Measurements from ENCODE around the gene C2orf68. TPM values are rescaled to one million over a fixed set of nuclear protein-coding genes. Genes with fewer than 3 reads are reported as not detected.

C2orf68 gene
- polyA plus RNA-seq, 1 of the 3 experiments (the other 2 are of a cell fraction) = 14.5 TPM

- Histone ChIP-seq H3K79me2 (ENCODE audit: insufficient read depth) (peaks cover 22% of the 10 kb centered on the region), H3K4me3 (ENCODE audit: low read depth in 2 of 2, low read length in 1 of 2) (peak overlapping the region; percentile 86 to 99), H3K36me3 (replicated peaks in 1 of 2; ENCODE audit: control insufficient read depth in 1 of 2, insufficient read depth in 2 of 2, low read length in 1 of 2) (peaks cover 0 to 25% of the 10 kb centered on the region in 2 experiments), H4K20me1 (ENCODE audit: insufficient read depth) (no peaks in the 10 kb centered on the region), H3K9me3 (no peaks in the 10 kb centered on the region), H3F3A (replicated peaks; ENCODE audit: insufficient read depth) (no peaks in the 10 kb centered on the region), H3K4me1 (ENCODE audit: control insufficient read depth in 1 of 2, insufficient read depth in 2 of 2, low read depth in 1 of 2, low read length in 1 of 2) (peaks cover 0 to 17% of the 10 kb centered on the region in 2 experiments; a peak in 2 of 4 replicates), H2AFZ (ENCODE audit: low read depth) (peak overlapping the region; percentile 76), H3K27me3 (ENCODE audit: insufficient read depth) (no peaks in the 10 kb centered on the region), H3K4me2 (peak overlapping the region; percentile 85), H3K27ac (ENCODE audit: low read depth in 2 of 2, low read length in 1 of 2) (peak overlapping the region; percentile 79 to 91), H3K9me2 (no peaks in the 10 kb centered on the region), H3K9ac (peak overlapping the region; percentile 94)
- ChIA-PET CTCF (interaction anchor here (0.6 to 1.9 kb wide), 5 partner anchors 8 to 89 kb away, joined by 3 to 5 read pairs (median 4); partner anchors contain the start of genes MAT2A and TMEM150A), POLR2A (interaction anchor here (0.8 to 1.6 kb wide), 8 partner anchors 8 to 174 kb away, joined by 3 to 7 read pairs (median 4); partner anchors contain the start of genes C2orf68 and MAT2A)
- 21% methylated on average over 13 of the region's 13 CpGs for WGBS (ENCODE audit: low lambda C conversion rate)
- DNase-seq = no peak
- no peak for TF ChIP-seq POLR2AphosphoS5 (IDR thresholded peaks at IDR 0.05; ENCODE audit: low read depth, low read length)
- TF ChIP-seq TAF1 (IDR thresholded peaks at IDR 0.05; ENCODE audit: borderline replicate concordance, low read depth, low read length) = no peak
- TF ChIP-seq, protein P1, sequence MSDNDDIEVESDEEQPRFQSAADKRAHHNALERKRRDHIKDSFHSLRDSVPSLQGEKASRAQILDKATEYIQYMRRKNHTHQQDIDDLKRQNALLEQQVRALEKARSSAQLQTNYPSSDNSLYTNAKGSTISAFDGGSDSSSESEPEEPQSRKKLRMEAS (IDR thresholded peaks at IDR 0.05; ENCODE audit: low read depth) = no peak
- no peak for TF ChIP-seq EZH2phosphoT487 (IDR thresholded peaks at IDR 0.05; ENCODE audit: borderline replicate concordance, low read depth)
- no peak for TF ChIP-seq CTCF (IDR thresholded peaks at IDR 0.05)
- no peak for TF ChIP-seq TEAD4 (IDR thresholded peaks at IDR 0.05; ENCODE audit: borderline replicate concordance, insufficient read depth)
- no peak for TF ChIP-seq IRF3 (IDR thresholded peaks at IDR 0.05; ENCODE audit: low read depth, low read length)
- no peak for TF ChIP-seq FOXJ3 (CRISPR knock-in tag; IDR thresholded peaks at IDR 0.05)
- no peak for TF ChIP-seq RCOR1 (IDR thresholded peaks at IDR 0.05; ENCODE audit: low read length)
- TF ChIP-seq SIN3A (IDR thresholded peaks at IDR 0.05; ENCODE audit: borderline replicate concordance, low read depth, low read length) = no peak
- TF ChIP-seq EP300 (IDR thresholded peaks at IDR 0.05; ENCODE audit: borderline replicate concordance in 1 of 2, low read depth in 1 of 2, low read length in 1 of 2) = no peak
- TF ChIP-seq, protein P2, sequence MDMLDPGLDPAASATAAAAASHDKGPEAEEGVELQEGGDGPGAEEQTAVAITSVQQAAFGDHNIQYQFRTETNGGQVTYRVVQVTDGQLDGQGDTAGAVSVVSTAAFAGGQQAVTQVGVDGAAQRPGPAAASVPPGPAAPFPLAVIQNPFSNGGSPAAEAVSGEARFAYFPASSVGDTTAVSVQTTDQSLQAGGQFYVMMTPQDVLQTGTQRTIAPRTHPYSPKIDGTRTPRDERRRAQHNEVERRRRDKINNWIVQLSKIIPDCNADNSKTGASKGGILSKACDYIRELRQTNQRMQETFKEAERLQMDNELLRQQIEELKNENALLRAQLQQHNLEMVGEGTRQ (IDR thresholded peaks at IDR 0.05; ENCODE audit: borderline replicate concordance, low read depth, low read length) = no peak
- TF ChIP-seq, protein P3, sequence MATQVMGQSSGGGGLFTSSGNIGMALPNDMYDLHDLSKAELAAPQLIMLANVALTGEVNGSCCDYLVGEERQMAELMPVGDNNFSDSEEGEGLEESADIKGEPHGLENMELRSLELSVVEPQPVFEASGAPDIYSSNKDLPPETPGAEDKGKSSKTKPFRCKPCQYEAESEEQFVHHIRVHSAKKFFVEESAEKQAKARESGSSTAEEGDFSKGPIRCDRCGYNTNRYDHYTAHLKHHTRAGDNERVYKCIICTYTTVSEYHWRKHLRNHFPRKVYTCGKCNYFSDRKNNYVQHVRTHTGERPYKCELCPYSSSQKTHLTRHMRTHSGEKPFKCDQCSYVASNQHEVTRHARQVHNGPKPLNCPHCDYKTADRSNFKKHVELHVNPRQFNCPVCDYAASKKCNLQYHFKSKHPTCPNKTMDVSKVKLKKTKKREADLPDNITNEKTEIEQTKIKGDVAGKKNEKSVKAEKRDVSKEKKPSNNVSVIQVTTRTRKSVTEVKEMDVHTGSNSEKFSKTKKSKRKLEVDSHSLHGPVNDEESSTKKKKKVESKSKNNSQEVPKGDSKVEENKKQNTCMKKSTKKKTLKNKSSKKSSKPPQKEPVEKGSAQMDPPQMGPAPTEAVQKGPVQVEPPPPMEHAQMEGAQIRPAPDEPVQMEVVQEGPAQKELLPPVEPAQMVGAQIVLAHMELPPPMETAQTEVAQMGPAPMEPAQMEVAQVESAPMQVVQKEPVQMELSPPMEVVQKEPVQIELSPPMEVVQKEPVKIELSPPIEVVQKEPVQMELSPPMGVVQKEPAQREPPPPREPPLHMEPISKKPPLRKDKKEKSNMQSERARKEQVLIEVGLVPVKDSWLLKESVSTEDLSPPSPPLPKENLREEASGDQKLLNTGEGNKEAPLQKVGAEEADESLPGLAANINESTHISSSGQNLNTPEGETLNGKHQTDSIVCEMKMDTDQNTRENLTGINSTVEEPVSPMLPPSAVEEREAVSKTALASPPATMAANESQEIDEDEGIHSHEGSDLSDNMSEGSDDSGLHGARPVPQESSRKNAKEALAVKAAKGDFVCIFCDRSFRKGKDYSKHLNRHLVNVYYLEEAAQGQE (IDR thresholded peaks at IDR 0.05; ENCODE audit: low read depth, low read length) = no peak
- no peak for TF ChIP-seq JUND (IDR thresholded peaks at IDR 0.05)
- no peak for TF ChIP-seq NFIC (IDR thresholded peaks at IDR 0.05; ENCODE audit: borderline replicate concordance)
- TF ChIP-seq, protein P4, sequence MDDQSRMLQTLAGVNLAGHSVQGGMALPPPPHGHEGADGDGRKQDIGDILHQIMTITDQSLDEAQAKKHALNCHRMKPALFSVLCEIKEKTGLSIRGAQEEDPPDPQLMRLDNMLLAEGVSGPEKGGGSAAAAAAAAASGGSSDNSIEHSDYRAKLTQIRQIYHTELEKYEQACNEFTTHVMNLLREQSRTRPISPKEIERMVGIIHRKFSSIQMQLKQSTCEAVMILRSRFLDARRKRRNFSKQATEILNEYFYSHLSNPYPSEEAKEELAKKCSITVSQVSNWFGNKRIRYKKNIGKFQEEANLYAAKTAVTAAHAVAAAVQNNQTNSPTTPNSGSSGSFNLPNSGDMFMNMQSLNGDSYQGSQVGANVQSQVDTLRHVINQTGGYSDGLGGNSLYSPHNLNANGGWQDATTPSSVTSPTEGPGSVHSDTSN (IDR thresholded peaks at IDR 0.05) = no peak
- TF ChIP-seq FOXM1 (IDR thresholded peaks at IDR 0.05; ENCODE audit: low read depth) = no peak
- no peak for TF ChIP-seq ZBTB33 (IDR thresholded peaks at IDR 0.05; ENCODE audit: borderline replicate concordance, low read depth)
Measured at GRCh38 chr2:85594715-85595300, 17.1 kb downstream of the C2orf68 start.
